ENCODE data around the gene MAGIX.

- TF ChIP-seq, protein P1, sequence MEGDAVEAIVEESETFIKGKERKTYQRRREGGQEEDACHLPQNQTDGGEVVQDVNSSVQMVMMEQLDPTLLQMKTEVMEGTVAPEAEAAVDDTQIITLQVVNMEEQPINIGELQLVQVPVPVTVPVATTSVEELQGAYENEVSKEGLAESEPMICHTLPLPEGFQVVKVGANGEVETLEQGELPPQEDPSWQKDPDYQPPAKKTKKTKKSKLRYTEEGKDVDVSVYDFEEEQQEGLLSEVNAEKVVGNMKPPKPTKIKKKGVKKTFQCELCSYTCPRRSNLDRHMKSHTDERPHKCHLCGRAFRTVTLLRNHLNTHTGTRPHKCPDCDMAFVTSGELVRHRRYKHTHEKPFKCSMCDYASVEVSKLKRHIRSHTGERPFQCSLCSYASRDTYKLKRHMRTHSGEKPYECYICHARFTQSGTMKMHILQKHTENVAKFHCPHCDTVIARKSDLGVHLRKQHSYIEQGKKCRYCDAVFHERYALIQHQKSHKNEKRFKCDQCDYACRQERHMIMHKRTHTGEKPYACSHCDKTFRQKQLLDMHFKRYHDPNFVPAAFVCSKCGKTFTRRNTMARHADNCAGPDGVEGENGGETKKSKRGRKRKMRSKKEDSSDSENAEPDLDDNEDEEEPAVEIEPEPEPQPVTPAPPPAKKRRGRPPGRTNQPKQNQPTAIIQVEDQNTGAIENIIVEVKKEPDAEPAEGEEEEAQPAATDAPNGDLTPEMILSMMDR (IDR thresholded peaks at IDR 0.05) = no peak
- no peak for TF ChIP-seq POLR2A (IDR thresholded peaks at IDR 0.05)
These were observed 48.5 kb downstream of the MAGIX start for GRCh38 chrX:49211074-49211473.

Measured in upper lobe of left lung (tissue), 4 donors.